ENCODE data around the gene GBP4. TPM values are rescaled to one million over a fixed set of nuclear protein-coding genes. Genes with fewer than 3 reads are reported as not detected.

GBP4 gene
- total RNA-seq, 2 donors from 2014 or later = 3.9 to 5.4 TPM

Other genes with a start within 250 kb of the GBP4 start
- 10 to 100 TPM; 21.6 to 27.4 TPM for gene KYAT3, start 206.3 kb downstream of the GBP4 start, total RNA-seq
- 10 to 100 TPM in 1 of 2 donors, 1 to 10 TPM in 1; 9.6 to 11.8 TPM for gene RBMXL1, start 206.3 kb downstream of the GBP4 start, total RNA-seq
- 100 to 1,000 TPM in 1 of 2 donors, 10 to 100 TPM in 1; 63.1 to 126 TPM for gene GBP3, start 176.1 kb downstream of the GBP4 start, total RNA-seq
- gene GBP1, start 133.7 kb downstream of the GBP4 start, total RNA-seq = 10 to 100 TPM; 13.0 to 21.2 TPM
- gene GBP2, start 72.8 kb downstream of the GBP4 start, total RNA-seq = 10 to 100 TPM; 40.9 to 61.3 TPM
- not detected for gene GBP7, start 22.9 kb downstream of the GBP4 start, total RNA-seq
- 1 to 10 TPM; 2.2 to 2.7 TPM for gene GBP5, start 73.9 kb upstream of the GBP4 start, total RNA-seq
- not detected for gene GBP6, start 165.1 kb upstream of the GBP4 start, total RNA-seq